OCI-LY1 (cell line): ENCODE data around the gene RFX8.

Source experiments
- CTCF ChIP-seq: fragments of 200-600 bp; sonication (generic), shearing (Covaris generic); IDR thresholded peaks from 2 replicates; pipeline ENCODE4 v1.5.1; 2017; ENCODE audit warnings: mild to moderate bottlenecking, antibody characterized with exemption, low read length, moderate library complexity, mixed read lengths
- EZH2 ChIP-seq: fragments of 200-600 bp; sonication (generic), shearing (Covaris generic); IDR thresholded peaks from 2 replicates; pipeline ENCODE4 v1.8.0; 2017; ENCODE audit warnings: borderline replicate concordance, mixed run types, mild to moderate bottlenecking, antibody characterized with exemption, low read length, moderate library complexity, mixed read lengths

- no peak for TF ChIP-seq CTCF
- TF ChIP-seq EZH2, result no peak
Measured at GRCh38 chr2:101372792-101373191, 102.1 kb downstream of the RFX8 start.
